ENCODE measurements around the gene TGOLN2. TPM values are rescaled to one million over a fixed set of nuclear protein-coding genes. Genes with fewer than 3 reads are reported as not detected.
A peak's percentile ranks its signal among the peaks of the same experiment; 100 is the strongest.
"Not testable (repeated sequence)": the region's sequence is repeated elsewhere in the genome, so short reads cannot be mapped to it uniquely, and the experiment has no call there.

The TGOLN2 gene
- total RNA-seq, 4 donors from 2014 or later, result 220 to 296 (median 250) TPM

DNA sequence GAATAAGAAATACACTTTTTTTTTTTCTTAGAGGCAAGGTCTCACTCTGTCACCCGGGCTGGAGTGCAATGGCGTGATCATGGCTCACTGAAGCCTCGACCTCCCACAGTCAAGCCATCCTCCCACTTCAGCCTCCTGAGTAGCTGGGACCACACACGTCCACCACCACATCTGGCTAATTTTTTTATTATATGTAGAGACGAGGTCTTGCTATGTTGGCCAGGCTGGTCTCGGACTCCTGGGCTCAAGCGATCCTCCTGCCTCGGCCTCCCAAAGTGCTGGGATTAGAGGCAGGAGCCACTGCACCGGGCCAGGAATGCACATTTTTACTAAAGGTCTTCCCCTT lies 2.4 kb downstream of the TGOLN2 start:
- H3K4me1 ChIP-seq, result peaks cover 0 to 48% (median 13%) of the 10 kb centered on the region in 4 donors
- TF ChIP-seq, protein P1, sequence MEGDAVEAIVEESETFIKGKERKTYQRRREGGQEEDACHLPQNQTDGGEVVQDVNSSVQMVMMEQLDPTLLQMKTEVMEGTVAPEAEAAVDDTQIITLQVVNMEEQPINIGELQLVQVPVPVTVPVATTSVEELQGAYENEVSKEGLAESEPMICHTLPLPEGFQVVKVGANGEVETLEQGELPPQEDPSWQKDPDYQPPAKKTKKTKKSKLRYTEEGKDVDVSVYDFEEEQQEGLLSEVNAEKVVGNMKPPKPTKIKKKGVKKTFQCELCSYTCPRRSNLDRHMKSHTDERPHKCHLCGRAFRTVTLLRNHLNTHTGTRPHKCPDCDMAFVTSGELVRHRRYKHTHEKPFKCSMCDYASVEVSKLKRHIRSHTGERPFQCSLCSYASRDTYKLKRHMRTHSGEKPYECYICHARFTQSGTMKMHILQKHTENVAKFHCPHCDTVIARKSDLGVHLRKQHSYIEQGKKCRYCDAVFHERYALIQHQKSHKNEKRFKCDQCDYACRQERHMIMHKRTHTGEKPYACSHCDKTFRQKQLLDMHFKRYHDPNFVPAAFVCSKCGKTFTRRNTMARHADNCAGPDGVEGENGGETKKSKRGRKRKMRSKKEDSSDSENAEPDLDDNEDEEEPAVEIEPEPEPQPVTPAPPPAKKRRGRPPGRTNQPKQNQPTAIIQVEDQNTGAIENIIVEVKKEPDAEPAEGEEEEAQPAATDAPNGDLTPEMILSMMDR (IDR thresholded peaks at IDR 0.05), result no peak
- TF ChIP-seq POLR2A (IDR thresholded peaks at IDR 0.05), result no peak
- peaks cover 0 to 43% (median 3%) of the 10 kb centered on the region in 3 donors for H3K36me3 ChIP-seq
- H3K9me3 ChIP-seq, result no peaks in the 10 kb centered on the region
- no peaks in the 10 kb centered on the region for H3K27me3 ChIP-seq
- H3K27ac ChIP-seq, result peak overlapping the region; percentile 93 to 99 (median 96)
- peak overlapping the region; percentile 75 to 87 (median 83) for H3K4me3 ChIP-seq
- DNase-seq, result no peak

DNA sequence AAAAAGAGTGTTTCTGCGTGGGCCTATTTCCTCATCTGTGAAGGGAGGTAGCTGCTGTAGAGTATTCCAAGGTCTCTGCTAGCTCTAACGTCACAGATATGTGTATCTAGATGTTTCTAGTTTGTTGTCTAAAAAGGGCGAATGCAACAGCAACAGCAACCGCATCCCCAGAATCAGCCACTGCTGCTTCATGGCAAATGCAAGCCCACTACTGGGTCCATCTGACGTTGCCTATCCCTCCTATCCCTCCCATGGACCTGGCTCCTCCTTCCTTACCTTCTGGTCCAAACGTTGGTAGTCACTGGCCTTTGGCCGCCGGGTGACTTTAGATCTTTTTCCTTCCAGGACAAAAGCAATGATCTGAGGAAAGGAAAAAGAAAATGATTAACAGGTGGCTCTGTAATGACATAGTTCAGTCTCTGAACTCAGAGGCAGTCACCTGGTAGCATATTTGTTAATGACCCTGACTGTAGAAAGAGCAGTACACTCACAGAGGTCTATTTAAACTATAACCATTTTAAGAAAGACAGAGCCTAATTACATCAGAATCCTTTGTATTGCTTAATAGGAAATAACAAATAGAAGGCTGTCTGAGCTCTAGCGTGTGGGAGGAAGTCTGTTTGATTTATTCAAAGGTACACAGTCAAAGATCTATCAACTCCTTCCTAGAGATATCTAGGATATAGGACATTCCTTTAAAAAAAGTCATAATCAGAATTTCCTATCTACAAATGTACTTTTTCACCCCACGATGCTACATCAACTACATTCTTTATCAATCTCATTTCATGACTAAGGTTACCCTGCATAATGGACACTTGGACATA lies 2.9 kb downstream of the TGOLN2 start:
- DNase-seq, result peak in 2 of 3 donors; percentile 73 to 82
- peak; percentile 52 to 66 for TF ChIP-seq POLR2A (IDR thresholded peaks at IDR 0.05)
- TF ChIP-seq, protein P1 (IDR thresholded peaks at IDR 0.05), result peak in 1 of 6 experiments; percentile 2
- H3K4me1 ChIP-seq, result peaks cover 0 to 48% (median 13%) of the 10 kb centered on the region in 4 donors
- no peaks in the 10 kb centered on the region for H3K27me3 ChIP-seq
- peaks cover 0 to 49% (median 3%) of the 10 kb centered on the region in 3 donors for H3K36me3 ChIP-seq
- H3K27ac ChIP-seq, result peak overlapping the region; percentile 26 to 99 (median 94)
- H3K9me3 ChIP-seq, result no peaks in the 10 kb centered on the region
- H3K4me3 ChIP-seq, result peak overlapping the region; percentile 75 to 87 (median 83)

DNA sequence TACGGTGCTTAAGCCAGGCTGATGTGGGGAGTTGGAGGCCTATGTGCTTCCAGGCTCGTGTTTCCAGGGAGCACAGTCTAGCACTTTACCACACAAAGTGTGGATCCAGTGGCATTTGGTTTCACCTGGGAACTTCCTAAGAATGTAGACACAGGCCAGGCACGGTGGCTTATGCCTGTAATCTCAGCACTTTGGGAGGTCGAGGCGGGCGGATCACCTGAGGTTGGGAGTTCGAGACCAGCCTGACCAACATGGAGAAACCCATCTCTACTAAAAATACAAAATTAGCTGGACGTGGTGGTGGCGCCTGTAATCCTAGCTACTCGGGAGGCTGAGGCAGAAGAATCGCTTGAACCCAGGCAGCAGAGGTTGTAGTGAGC lies 3.8 kb downstream of the TGOLN2 start:
- Histone ChIP-seq H3K4me1 (peaks cover 0 to 55% (median 13%) of the 10 kb centered on the region in 4 donors), H3K27ac (peak overlapping the region in 2 of 4 donors; percentile 51 to 96), H3K36me3 (peaks cover 0 to 58% (median 3%) of the 10 kb centered on the region in 3 donors), H3K4me3 (peak overlapping the region in 1 of 4 donors; percentile 12)
- H3K9me3 ChIP-seq, H3K27me3 ChIP-seq: not testable (repeated sequence)
- peak in 1 of 3 donors; percentile 42 for DNase-seq

- peaks cover 0 to 63% (median 3%) of the 10 kb centered on the region in 3 donors for H3K36me3 ChIP-seq
- H3K9me3 ChIP-seq, result no peaks in the 10 kb centered on the region
- peaks cover 0 to 55% (median 13%) of the 10 kb centered on the region in 4 donors for H3K4me1 ChIP-seq
- peak overlapping the region in 2 of 4 donors; percentile 51 to 96 for H3K27ac ChIP-seq
- H3K4me3 ChIP-seq, result peak overlapping the region in 1 of 4 donors; percentile 12
- no peak for DNase-seq
- no peak for TF ChIP-seq POLR2A (IDR thresholded peaks at IDR 0.05)
- TF ChIP-seq, protein P1 (IDR thresholded peaks at IDR 0.05), result no peak
- no peaks in the 10 kb centered on the region for H3K27me3 ChIP-seq
Observed at GRCh38 chr2:85323351-85323987, 4.3 kb downstream of the TGOLN2 start.

GRCh38 chr2:85319796-85320195 lies 8.0 kb downstream of the TGOLN2 start:
- Histone ChIP-seq H3K4me1 (peaks cover 0 to 39% (median 5%) of the 10 kb centered on the region in 4 donors), H3K36me3 (peaks cover 0 to 93% (median 3%) of the 10 kb centered on the region in 3 donors), H3K27me3 (no peaks in the 10 kb centered on the region), H3K9me3 (no peaks in the 10 kb centered on the region), H3K4me3 (no peak overlapping the region), H3K27ac (no peak overlapping the region)
- no peak for DNase-seq
- TF ChIP-seq, protein P1 (IDR thresholded peaks at IDR 0.05), result no peak
- no peak for TF ChIP-seq POLR2A (IDR thresholded peaks at IDR 0.05)
